CD14-positive monocyte (primary cell): ENCODE data around the gene SYNPO2. TPM values are rescaled to one million over a fixed set of nuclear protein-coding genes. Genes with fewer than 3 reads are reported as not detected.
A peak's percentile ranks its signal among the peaks of the same experiment; 100 is the strongest.

ENCODE experiments used
- DNase-seq, 3 donors: peaks; one replicate each; pipeline ENCODE4 v3.0.0-alpha.2; 2011 to 2022
- H2AFZ ChIP-seq: 2 replicates; pipeline ENCODE4 v1.6.0; 2012; ENCODE audit warnings: mild to moderate bottlenecking, low read depth, low read length, inconsistent platforms; ENCODE audit not compliant: insufficient read depth, poor library complexity, severe bottlenecking
- H3K27ac ChIP-seq, 2 donors: 1 replicate in 1 of 2; 2 replicates in 1 of 2; pipeline ENCODE4 v1.5.1; 2012 to 2013; ENCODE audit warnings: low read length in 2 of 2, control low read depth in 1 of 2, inconsistent platforms in 1 of 2, low read depth in 1 of 2, mild to moderate bottlenecking in 1 of 2
- H3K27me3 ChIP-seq, 2 donors: one replicate each; pipeline versions ENCODE4 v1.6.0 to v1.6.1; 2011 to 2013; ENCODE audit warnings: low read length in 2 of 2; ENCODE audit not compliant: control insufficient read depth in 2 of 2, insufficient read depth in 2 of 2
- H3K36me3 ChIP-seq, 2 donors: replicated peaks in 1 of 2; 1 replicate in 1 of 2; 2 replicates in 1 of 2; pipeline versions ENCODE4 v1.5.1 to v1.6.1; 2012 to 2013; ENCODE audit warnings: low read length in 2 of 2, control low read depth in 1 of 2, inconsistent platforms in 1 of 2, mild to moderate bottlenecking in 1 of 2; ENCODE audit not compliant: insufficient read depth in 2 of 2, control insufficient read depth in 1 of 2
- H3K4me1 ChIP-seq, 2 donors: 1 replicate in 1 of 2; 2 replicates in 1 of 2; pipeline versions ENCODE4 v1.5.1 to v1.6.1; 2012 to 2013; ENCODE audit warnings: low read length in 2 of 2, control low read depth in 1 of 2, inconsistent platforms in 1 of 2, mild to moderate bottlenecking in 1 of 2, moderate library complexity in 1 of 2; ENCODE audit not compliant: insufficient read depth in 2 of 2, control insufficient read depth in 1 of 2
- H3K4me2 ChIP-seq: replicated peaks from 2 replicates; pipeline ENCODE3; 2012; ENCODE audit warnings: low read length, moderate library complexity, mild to moderate bottlenecking; ENCODE audit not compliant: poor library complexity, severe bottlenecking; ENCODE audit errors: extremely low read depth
- H3K4me3 ChIP-seq, 3 experiments: fragments of 200-600 bp in 1 of 3; sonication (generic) in 1 of 3; replicated peaks in 1 of 3; 1 replicate in 2 of 3; 2 replicates in 1 of 3; pipeline ENCODE4 v1.5.1; 2011 to 2013; ENCODE audit warnings: low read length in 3 of 3, mild to moderate bottlenecking in 3 of 3, control low read depth in 2 of 3, low read depth in 2 of 3, inconsistent platforms in 1 of 3, moderate library complexity in 1 of 3
- H3K79me2 ChIP-seq: 2 replicates; pipeline ENCODE4 v1.6.0; 2012; ENCODE audit warnings: mild to moderate bottlenecking, control low read depth, inconsistent platforms, low read length, moderate library complexity; ENCODE audit not compliant: insufficient read depth
- H3K9ac ChIP-seq: 2 replicates; pipeline ENCODE4 v1.6.0; 2017; ENCODE audit warnings: low read length, mild to moderate bottlenecking; ENCODE audit not compliant: insufficient read depth, poor library complexity, severe bottlenecking
- H3K9me3 ChIP-seq, 2 donors: replicated peaks in 1 of 2; 1 replicate in 1 of 2; 2 replicates in 1 of 2; pipeline versions ENCODE4 v1.5.1 to v1.6.1; 2012 to 2013; ENCODE audit warnings: low read length in 2 of 2, control low read depth in 1 of 2; ENCODE audit not compliant: control insufficient read depth in 1 of 2, insufficient read depth in 1 of 2
- H4K20me1 ChIP-seq: 2 replicates; pipeline ENCODE4 v1.6.0; 2012; ENCODE audit warnings: mild to moderate bottlenecking, low read length, control low read depth, moderate library complexity; ENCODE audit not compliant: insufficient read depth
- H3K27ac Mint-ChIP-seq, 7 donors: one replicate each; pipeline ENCODE4 v1.8.0; 2020; ENCODE audit warnings: mild to moderate bottlenecking in 7 of 7, mixed read lengths in 7 of 7, moderate library complexity in 6 of 7, inconsistent platforms in 2 of 7
- H3K27me3 Mint-ChIP-seq, 3 donors: one replicate each; pipeline ENCODE4 v1.8.0; 2021 to 2022; ENCODE audit warnings: low read depth in 3 of 3, mild to moderate bottlenecking in 3 of 3, mixed read lengths in 3 of 3, moderate library complexity in 3 of 3, inconsistent platforms in 1 of 3
- H3K36me3 Mint-ChIP-seq, 2 donors: one replicate each; pipeline ENCODE4 v1.8.0; 2020; ENCODE audit warnings: mixed read lengths in 2 of 2, inconsistent platforms in 1 of 2, mild to moderate bottlenecking in 1 of 2
- H3K4me1 Mint-ChIP-seq: one replicate; pipeline ENCODE4 v1.8.0; 2020; ENCODE audit warnings: mild to moderate bottlenecking, mixed read lengths
- H3K4me3 Mint-ChIP-seq, 2 donors: one replicate each; pipeline ENCODE4 v1.8.0; 2020; ENCODE audit warnings: mild to moderate bottlenecking in 2 of 2, mixed read lengths in 2 of 2, moderate library complexity in 1 of 2
- H3K9me3 Mint-ChIP-seq, 7 donors: one replicate each; pipeline ENCODE4 v1.8.0; 2020 to 2022; ENCODE audit warnings: mixed read lengths in 7 of 7, mild to moderate bottlenecking in 6 of 7, moderate library complexity in 6 of 7, inconsistent platforms in 2 of 7
- CTCF ChIP-seq: fragments of 200-600 bp; IDR thresholded peaks from one replicate; pipeline ENCODE4 v1.8.0; 2022; ENCODE audit warnings: antibody characterized with exemption, mild to moderate bottlenecking
- WGBS: methylation state at CpG from one replicate; pipeline ENCODE4 v1.1.5; 2013; ENCODE audit warnings: missing lambda C conversion rate; ENCODE audit not compliant: insufficient coverage; 5-methylcytosine and 5-hydroxymethylcytosine counted together
- intact Hi-C, 2 donors: fragments of 100-400 bp; cut with micrococcal nuclease; formaldehyde crosslinking; loops; one replicate each; pipeline versions ENCODE4 v1.15.0 to v1.15.1; 2023
- polyA plus RNA-seq, 3 donors: library from polyadenylated mRNA; depleted of rRNA in 1 of 3; unstranded in 2 of 3; stranded (reverse) in 1 of 3; fragments of 300-500 nt in 2 of 3; fragments of >200 nt in 1 of 3; fragmentation: Illumina TruSeq in 2 of 3; gene quantifications; 1 replicate in 2 of 3; 2 replicates in 1 of 3; pipeline ENCODE4 v1.2.3, GENCODE V29; 2012 to 2021

The SYNPO2 gene
- polyA plus RNA-seq, 3 donors = 0.04 TPM; not detected in 2

DNA sequence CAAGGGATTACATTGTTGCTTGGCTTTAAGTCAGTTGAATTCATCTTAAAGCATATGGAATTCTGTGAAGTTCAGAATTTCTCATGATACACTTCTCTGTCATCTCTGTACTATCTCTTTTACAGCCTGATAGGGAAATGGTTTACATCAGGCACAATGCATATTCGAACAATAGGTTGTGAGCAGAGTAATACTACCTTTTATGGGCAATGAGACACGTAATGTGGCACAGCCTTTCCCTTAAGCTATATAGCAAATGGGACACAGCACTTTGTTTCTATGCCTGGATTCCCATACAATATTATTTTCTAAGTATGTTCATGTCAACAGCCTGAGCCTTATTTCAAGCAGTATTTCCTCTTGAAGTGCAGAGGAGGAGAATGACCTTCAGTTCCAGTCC lies 58.4 kb downstream of the SYNPO2 start:
- Histone ChIP-seq H3K27ac (no peak overlapping the region), H3K36me3 (no peaks in the 10 kb centered on the region), H3K4me3 (no peak overlapping the region), H3K4me2 (no peak overlapping the region), H2AFZ (no peak overlapping the region), H4K20me1 (no peaks in the 10 kb centered on the region), H3K27me3 (no peaks in the 10 kb centered on the region), H3K79me2 (no peaks in the 10 kb centered on the region), H3K4me1 (no peaks in the 10 kb centered on the region), H3K9me3 (no peaks in the 10 kb centered on the region), H3K9ac (no peak overlapping the region)
- intact Hi-C loops = no loop called here
- Mint-ChIP-seq H3K36me3 (no peaks in the 10 kb centered on the region), H3K27ac (no peak overlapping the region), H3K9me3 (peaks cover 0 to 2% (median 0%) of the 10 kb centered on the region in 7 donors), H3K4me3 (no peak overlapping the region), H3K4me1 (peaks cover 6% of the 10 kb centered on the region), H3K27me3 (peaks cover 0 to 4% (median 2%) of the 10 kb centered on the region in 3 donors)
- 100% methylated on average over 1 of the region's 2 CpGs for WGBS
- no peak for DNase-seq
- no peak for TF ChIP-seq CTCF

GRCh38 chr4:118948545-118949144 lies 60.0 kb downstream of the SYNPO2 start:
- no peaks in the 10 kb centered on the region for H3K79me2 ChIP-seq
- no peak overlapping the region for H3K4me3 Mint-ChIP-seq
- no peak overlapping the region for H3K27ac ChIP-seq
- intact Hi-C loops = no loop called here
- no peaks in the 10 kb centered on the region for H3K27me3 ChIP-seq
- peak overlapping the region in 1 of 7 donors; percentile 11 for H3K27ac Mint-ChIP-seq
- peaks cover 0 to 2% (median 0%) of the 10 kb centered on the region in 7 donors for H3K9me3 Mint-ChIP-seq
- no peaks in the 10 kb centered on the region for H4K20me1 ChIP-seq
- H3K4me1 ChIP-seq = no peaks in the 10 kb centered on the region
- no peak overlapping the region for H3K9ac ChIP-seq
- WGBS = 0% methylated on average over 1 of the region's 3 CpGs
- TF ChIP-seq CTCF = no peak
- no peak overlapping the region for H3K4me2 ChIP-seq
- no peak overlapping the region for H2AFZ ChIP-seq
- no peaks in the 10 kb centered on the region for H3K36me3 Mint-ChIP-seq
- H3K36me3 ChIP-seq = no peaks in the 10 kb centered on the region
- no peak for DNase-seq
- peaks cover 2% of the 10 kb centered on the region for H3K4me1 Mint-ChIP-seq
- H3K4me3 ChIP-seq = no peak overlapping the region
- peaks cover 0 to 4% (median 2%) of the 10 kb centered on the region in 3 donors for H3K27me3 Mint-ChIP-seq
- no peaks in the 10 kb centered on the region for H3K9me3 ChIP-seq
